GM12874 (cell line): ENCODE measurements around the gene PML.
A peak's percentile ranks its signal among the peaks of the same experiment; 100 is the strongest.

Source experiments
- CTCF ChIP-seq: IDR thresholded peaks from 2 replicates; pipeline ENCODE4 v1.5.1; 2011; ENCODE audit warnings: low read depth, mild to moderate bottlenecking, control low read depth, low read length, moderate library complexity; ENCODE audit not compliant: insufficient read depth

PML gene

GRCh38 chr15:73989001-73989798, 5.3 kb upstream of the PML start:
- TF ChIP-seq CTCF: no peak

GRCh38 chr15:73990250-73991005, 4.1 kb upstream of the PML start:
- no peak for TF ChIP-seq CTCF

GRCh38 chr15:73991260-73991659, 3.3 kb upstream of the PML start:
- no peak for TF ChIP-seq CTCF

- TF ChIP-seq CTCF: peak; percentile 94
Measured at GRCh38 chr15:73991726-73992593, 2.6 kb upstream of the PML start, which contains the start of gene STOML1. Gene STOML1 (minus strand): TSS chr15:73992295. CDS start chr15:73992223, 72 bp downstream.

GRCh38 chr15:73992594-73992898, 2.0 kb upstream of the PML start:
- TF ChIP-seq CTCF: no peak

GRCh38 chr15:73993211-73993994, 1.1 kb upstream of the PML start:
- no peak for TF ChIP-seq CTCF
